ENCODE results near the gene MACO1. TPM values are rescaled to one million over a fixed set of nuclear protein-coding genes. Genes with fewer than 3 reads are reported as not detected.
A peak's percentile ranks its signal among the peaks of the same experiment; 100 is the strongest.
"Not testable (repeated sequence)": the region's sequence is repeated elsewhere in the genome, so short reads cannot be mapped to it uniquely, and the experiment has no call there.

MACO1 gene
- total RNA-seq, 2 donors from 2014 or later: 15.1 to 16.4 TPM

GRCh38 chr1:25478633-25479032 lies 47.9 kb downstream of the MACO1 start:
- DNase-seq (no peak), ATAC-seq (no peak)
- intact Hi-C loops (cut with DNase I): no loop called here

GRCh38 chr1:25481625-25482024 lies 50.9 kb downstream of the MACO1 start:
- intact Hi-C loops (cut with DNase I): no loop called here
- no peak for DNase-seq
- ATAC-seq: peak in 1 of 2 donors; percentile 30

- no peak for DNase-seq
- intact Hi-C loops (cut with DNase I): no loop called here
Observed at GRCh38 chr1:25482211-25482610, 51.5 kb downstream of the MACO1 start.

GRCh38 chr1:25484096-25484495 lies 53.4 kb downstream of the MACO1 start:
- intact Hi-C loops (cut with DNase I): no loop called here
- peak; percentile 45 for DNase-seq
- ATAC-seq: peak; percentile 53 to 73

More at GRCh38 chr1:25482211-25482610, 51.5 kb downstream of the MACO1 start:
- peak in 1 of 2 donors; percentile 42 for ATAC-seq

- intact Hi-C loops (cut with DNase I): no loop called here
- no peak for DNase-seq
- no peak for ATAC-seq
Observed at GRCh38 chr1:25484533-25484932, 53.8 kb downstream of the MACO1 start.

- intact Hi-C loops (cut with DNase I): no loop called here
- ATAC-seq (no peak), DNase-seq (no peak)
Observed at GRCh38 chr1:25485536-25486411, 55.1 kb downstream of the MACO1 start.

- intact Hi-C loops (cut with DNase I): no loop called here
- DNase-seq: no peak
- ATAC-seq: no peak
Observed at GRCh38 chr1:25486602-25487001, 55.9 kb downstream of the MACO1 start.

GRCh38 chr1:25487628-25488027 lies 56.9 kb downstream of the MACO1 start:
- no peak for ATAC-seq
- no peak for DNase-seq
- intact Hi-C loops (cut with DNase I): no loop called here

- ATAC-seq (no peak), DNase-seq (no peak)
- intact Hi-C loops (cut with DNase I): no loop called here
Observed at GRCh38 chr1:25492323-25492722, 61.6 kb downstream of the MACO1 start.

- intact Hi-C loops (cut with DNase I): no loop called here
- no peak for ATAC-seq
- DNase-seq: no peak
Observed at GRCh38 chr1:25494952-25495351, 64.3 kb downstream of the MACO1 start.

- intact Hi-C loops (cut with DNase I): no loop called here
- ATAC-seq (peak; percentile 57 to 87), DNase-seq (peak; percentile 55)
Observed at GRCh38 chr1:25500694-25501093, 70.0 kb downstream of the MACO1 start.

GRCh38 chr1:25501235-25502058 lies 70.8 kb downstream of the MACO1 start:
- ATAC-seq (no peak), DNase-seq (no peak)
- intact Hi-C loops (cut with DNase I): no loop called here

- intact Hi-C loops (cut with DNase I): no loop called here
- DNase-seq (no peak), ATAC-seq (no peak)
Observed at GRCh38 chr1:25502957-25503356, 72.3 kb downstream of the MACO1 start.

- ATAC-seq: peak; percentile 55 to 63
- no peak for DNase-seq
- intact Hi-C loops (cut with DNase I): no loop called here
Observed at GRCh38 chr1:25503551-25504426, 73.1 kb downstream of the MACO1 start.

- intact Hi-C loops (cut with DNase I): no loop called here
- ATAC-seq: peak; percentile 15 to 20
- DNase-seq: no peak
Observed at GRCh38 chr1:25504706-25505595, 74.3 kb downstream of the MACO1 start.

- DNase-seq (no peak), ATAC-seq (no peak)
- intact Hi-C loops (cut with DNase I): no loop called here
Observed at GRCh38 chr1:25505656-25506385, 75.1 kb downstream of the MACO1 start.

GRCh38 chr1:25506566-25507463 lies 76.1 kb downstream of the MACO1 start:
- intact Hi-C loops (cut with DNase I); DNase-seq; ATAC-seq: not testable (repeated sequence)

Measured in left cardiac atrium (tissue), 4 donors.